ENCODE results near the gene NLRP2B.
"Not testable (repeated sequence)": the region's sequence is repeated elsewhere in the genome, so short reads cannot be mapped to it uniquely, and the experiment has no call there.

NLRP2B gene

DNA sequence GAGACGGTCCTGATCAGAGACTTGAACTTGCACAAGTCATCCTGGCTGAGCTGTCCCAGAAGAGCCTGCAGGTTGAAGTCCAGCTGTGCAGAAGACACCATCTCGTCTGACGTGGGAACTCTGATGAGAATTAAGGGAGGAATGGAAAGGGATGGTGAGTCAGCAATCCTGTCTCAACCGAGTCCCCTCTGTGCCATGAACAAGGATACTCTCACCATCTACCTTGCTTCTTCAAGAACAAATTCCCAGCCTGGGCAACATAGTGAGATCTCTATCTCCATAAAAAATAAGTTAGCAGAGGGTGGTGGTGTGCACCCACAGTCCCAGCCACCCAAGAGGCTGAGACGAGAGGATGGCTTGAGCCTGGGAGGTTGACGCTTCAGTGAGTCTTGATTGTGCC is at the start of gene NLRP2B:
NLRP2B (minus strand) TSS at position 101 of the 400 bp plus-strand sequence.
- no peak for DNase-seq

DNA sequence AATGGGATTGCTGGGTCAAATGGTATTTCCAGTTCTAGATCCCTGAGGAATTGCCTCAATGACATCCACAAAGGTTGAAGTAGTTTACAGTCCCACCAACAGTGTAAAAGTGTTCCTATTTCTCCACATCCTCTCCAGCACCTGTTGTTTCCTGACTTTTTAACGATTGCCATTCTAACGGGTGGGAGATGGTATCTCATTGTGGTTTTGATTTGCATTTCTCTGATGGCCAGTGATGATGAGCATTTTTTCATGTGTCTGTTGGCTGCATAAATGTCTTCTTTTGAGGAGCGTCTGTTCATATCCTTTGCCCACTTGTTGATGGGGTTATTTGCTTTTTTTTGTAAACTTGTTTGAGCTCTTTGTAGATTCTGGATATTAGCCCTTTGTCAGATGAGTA is 45.9 kb upstream of the NLRP2B start:
- not testable (repeated sequence) for DNase-seq

DNA sequence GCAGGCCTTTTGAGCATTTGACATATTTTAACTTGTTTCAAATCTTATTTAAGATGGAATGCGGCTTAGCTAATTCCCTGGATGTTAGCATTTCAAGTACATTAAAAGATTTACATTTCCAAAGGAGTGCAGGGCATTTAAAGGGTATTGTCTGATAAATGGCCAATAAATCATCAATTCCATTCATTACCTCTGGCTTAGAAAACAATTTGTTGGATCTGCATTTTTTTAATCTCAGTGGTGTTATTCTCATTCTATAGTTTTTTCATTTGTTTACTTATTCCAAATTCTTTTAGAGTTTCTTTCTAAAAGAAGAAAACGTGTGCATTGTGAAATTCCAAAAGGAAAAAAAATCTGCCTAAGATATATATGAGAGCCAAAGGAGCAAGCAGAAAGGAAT is 1.3 kb upstream of the NLRP2B start:
- DNase-seq = no peak

DNA sequence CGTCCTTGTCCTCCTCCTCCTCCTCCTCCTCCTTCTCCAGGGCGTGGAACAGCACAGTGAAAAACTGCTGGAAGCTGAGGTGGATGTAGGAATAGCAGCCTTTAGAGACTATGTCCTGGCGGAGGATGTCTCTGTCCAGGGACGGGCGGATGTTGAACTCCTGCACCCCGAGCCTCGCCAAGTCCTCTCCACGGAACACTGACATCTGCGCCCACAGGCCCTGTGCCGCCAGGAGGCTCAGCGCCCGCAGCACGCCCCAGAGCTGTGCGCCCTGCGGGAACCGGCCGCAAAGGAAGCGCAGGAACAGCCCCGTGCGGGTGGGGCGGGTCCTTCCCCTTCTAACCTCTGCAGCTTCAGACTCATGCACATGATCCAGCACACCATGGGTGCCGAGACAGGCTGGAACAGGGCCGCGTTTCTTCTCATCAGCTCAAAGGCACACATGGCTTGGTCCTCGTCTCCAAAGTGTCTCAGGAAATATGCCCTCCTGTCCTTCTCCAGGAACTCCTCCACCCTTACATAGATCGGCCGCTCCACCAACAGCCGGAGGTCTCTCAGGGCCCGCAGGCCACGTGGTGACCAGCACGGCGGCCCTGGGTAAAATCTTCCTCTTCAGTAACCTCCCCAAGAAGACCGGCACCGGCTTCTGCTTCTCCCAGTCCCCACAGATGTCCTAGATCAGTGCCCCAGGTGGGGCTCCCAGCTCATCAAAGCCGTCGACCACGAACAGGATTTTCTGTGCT is 1.2 kb downstream of the NLRP2B start:
- no peak for DNase-seq

DNA sequence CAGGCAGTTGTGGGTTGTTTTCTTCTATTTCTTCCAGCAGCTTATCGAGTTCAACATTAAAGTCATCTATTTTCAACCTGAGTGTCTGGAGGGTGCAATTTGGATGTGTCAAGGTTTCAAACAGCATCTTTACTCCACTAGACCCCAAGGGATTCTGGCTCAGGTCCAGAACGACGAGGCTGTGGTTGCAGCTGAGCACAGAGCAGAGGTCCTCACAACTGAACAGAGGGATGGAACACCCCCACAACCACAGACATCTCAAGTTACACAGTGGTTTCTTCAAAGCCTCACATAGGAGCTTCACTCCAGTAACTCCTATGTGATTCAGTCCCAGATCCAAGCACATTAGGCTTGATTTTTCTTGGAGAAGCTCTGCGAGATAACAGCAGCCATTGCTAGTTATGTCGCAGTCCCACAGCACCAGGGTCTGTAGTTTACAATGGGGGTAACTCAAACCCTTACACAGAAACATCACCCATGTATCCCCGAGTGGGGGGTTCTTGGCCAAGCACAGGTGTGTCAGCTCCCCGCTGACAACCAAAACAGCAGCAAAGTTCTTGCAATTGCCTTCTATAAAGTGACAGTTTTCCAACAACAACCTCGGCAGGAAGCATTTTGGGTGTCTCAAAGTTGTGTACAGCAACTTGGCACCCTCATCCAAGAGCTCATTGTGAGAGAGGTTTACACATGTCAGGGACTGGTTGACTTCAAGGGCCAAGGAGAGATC is 2.8 kb downstream of the NLRP2B start:
- DNase-seq = no peak

DNA sequence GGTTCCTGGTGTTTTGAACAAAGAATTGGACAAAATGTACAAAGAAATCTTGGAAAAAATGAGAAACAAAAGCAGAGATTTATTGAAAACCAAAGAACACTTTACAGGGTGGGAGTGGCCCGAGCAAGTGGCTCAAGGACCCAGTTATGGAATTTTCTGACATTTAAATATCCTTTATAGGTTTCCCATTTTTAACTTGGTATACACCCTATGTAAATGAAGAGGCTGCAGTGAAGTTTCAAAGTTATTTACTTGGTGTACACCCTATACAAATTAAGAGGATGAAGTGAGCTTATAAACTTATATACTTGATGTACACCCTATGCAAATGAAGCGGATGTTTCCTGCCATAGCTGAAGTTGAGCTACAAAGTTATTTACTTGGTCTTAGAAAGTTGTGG is 4.7 kb downstream of the NLRP2B start:
- no peak for DNase-seq

DNA sequence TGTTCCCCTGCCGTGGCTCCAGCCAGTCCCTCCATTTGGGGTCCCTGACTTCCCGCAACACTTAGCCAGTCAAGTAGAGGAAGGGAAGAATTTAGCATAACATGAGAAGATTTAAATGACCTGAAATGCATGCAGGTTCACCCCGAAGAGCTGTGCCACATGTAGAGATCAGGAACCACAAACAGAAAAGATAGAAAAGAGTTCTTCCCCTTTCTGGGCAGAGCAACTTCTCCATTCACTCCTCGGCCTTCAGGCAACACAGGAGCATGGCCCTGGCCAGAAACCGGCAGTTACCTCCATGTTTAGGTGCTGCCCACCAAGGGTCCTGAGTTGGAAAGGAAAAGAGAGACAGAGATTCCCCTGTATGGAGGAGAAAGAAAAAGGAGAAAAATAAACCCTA is 5.2 kb downstream of the NLRP2B start:
- DNase-seq = no peak

DNA sequence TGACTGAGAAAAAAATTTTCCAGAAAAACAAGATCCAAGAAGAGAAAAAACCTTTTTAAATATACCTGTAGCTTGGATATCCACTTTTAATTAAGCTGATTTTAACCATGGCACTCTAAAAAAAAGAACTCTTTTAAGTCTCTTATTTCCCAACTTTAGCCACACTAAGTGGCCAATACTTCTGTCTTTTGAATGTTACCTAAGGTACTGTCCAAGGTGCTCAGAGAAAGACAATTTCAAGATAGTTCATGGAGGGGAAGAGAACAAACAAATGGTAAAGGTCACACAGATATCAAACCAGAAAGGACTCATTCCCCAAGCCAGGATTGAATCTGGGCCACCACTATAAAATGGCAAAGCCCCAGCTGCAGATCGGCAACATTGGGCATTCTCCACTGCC is 10.1 kb downstream of the NLRP2B start:
- no peak for DNase-seq

DNA sequence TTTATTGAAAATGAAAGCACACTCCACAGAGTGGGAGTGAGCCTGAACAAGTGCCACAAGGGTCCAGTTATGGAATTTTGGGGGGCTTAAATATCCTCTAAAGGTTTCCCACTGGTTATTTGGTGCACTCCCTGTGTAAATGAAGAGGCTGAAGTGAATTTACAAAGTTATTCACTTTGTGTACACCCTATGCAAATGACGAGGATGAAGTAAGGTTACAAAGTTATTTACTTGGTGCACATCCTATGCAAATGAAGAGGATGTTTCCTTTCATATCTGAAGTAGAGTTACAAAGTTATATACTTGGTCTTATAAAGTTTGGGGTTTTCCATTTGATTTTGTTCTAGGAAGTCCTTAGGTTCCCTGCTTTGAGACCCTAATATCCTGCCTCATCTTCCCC is 13.1 kb downstream of the NLRP2B start:
- DNase-seq = no peak

DNA sequence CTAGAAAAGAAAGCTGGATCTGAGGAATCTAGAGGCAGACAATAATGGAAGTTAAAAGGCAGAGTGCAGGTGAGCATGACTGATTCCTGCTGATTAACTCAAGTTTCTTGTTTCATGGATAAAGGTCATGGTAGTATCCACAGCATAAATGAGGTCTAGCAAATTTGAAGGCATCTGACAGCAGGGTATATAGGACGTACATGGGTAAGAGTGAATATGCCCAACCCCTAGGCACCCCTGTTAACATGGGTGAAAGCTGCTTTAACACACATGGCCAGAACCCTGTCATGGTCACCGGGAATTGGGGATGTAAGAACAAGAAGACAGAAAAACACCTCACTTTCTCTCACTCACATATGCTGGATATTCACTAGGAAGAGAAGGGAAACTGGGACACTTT is 25.0 kb downstream of the NLRP2B start:
- DNase-seq = no peak

DNA sequence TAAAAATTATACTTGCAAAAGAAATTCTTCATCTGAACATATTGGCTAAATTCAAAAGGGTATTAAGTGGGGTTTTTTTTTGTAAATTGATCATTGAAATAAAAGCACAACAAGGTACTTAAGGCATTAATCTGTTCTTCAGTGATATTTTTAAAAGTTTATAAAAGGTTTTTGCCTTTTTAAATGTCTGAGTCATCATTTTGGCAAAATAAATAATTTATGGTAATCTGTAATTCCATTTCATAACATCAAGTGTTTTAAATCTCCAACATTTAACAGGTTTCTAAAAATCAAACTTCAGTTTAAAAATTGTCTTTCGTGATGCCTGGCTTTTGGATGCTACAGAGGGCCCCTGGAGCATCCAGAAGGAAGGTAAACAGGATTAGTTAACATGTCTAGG is 27.4 kb downstream of the NLRP2B start:
- no peak for DNase-seq

DNA sequence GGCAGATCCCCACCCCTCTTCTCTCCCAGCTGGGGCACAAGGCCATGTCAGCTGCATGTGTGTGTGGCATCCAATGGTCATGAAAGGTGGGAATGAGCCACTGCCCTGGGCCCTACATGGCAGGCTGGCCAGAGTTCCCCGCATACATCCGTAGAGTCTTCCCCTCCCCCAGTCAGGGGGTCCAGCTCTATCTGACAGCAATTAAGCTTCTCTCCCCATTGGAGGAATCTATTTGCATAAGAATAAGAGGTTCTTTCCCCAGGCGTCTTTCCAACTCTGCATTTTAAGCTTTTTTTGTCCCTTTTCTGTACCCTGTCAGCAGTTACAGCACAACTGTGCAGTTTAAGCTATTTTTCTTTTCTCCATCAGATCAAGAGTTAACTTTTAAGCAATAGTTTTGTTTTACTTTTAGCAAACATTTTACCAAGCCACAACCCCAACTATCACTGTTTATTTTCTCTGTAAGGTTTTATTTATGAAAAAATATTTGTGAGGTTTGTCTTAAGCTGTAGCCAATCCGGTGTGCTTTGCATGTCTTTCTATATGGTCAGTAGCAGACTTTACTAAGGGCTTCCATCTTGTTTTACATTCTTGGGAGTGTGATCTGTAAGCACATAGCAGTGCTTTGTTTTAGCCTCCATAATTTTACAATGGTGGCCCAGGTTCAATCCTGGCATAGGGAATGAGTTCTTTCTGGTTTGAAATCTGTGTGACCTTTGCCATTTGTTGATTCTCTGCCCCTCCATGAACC is 28.7 kb downstream of the NLRP2B start:
- no peak for DNase-seq

DNA sequence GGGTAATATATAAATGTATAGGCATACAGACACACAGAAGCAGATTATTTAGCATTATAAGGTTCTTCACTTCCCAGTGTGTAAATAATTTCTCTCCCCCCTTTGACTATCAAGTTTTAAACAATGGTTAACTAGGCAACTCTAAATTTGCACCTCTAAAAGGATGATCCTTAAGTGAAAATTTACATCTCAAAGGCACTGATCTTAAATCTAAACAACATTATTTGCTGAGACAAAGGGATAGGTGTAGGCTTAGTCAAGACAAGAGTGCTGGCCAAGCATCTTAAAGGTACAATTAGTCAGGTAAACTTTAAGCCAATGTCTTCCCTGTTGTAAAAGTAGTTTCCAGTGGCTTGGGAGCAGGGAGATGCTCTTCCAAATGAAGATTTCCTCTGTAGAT is 33.0 kb downstream of the NLRP2B start:
- no peak for DNase-seq

DNA sequence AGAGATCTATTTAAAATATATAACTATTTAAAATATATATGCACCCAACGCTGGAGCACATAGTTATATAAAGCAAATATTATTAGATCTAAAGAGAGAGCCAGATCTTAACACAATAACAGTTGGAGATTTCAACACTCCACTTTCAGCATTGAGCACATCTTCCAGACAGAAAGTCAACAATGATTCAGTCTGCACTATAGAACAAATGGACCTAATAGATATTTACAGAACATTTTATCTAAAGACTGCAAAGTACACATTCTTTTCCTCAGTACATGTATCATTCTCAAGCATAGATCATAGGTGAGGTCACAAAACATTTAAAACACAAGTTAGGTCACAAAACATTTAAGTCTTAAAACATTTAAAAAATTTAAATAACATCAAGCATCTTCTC is 36.4 kb downstream of the NLRP2B start:
- DNase-seq = no peak

DNA sequence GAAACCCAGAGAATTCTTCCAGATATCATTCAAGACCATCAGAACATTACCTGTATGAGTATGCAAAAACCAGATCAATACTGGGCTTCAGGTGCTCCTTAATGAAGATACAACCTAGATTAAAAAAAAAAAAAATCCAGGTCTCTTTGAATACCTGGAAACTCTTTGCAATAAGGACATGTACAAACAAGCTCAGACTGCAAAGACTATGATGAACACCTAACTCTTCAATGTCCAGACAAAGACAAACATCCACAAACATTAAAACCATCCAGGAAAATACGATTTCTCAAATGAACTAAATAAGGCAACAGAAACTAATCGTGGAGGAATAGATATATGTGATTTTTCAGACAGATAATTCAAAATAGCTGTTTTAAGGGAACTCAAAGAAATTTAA is 38.7 kb downstream of the NLRP2B start:
- no peak for DNase-seq

DNA sequence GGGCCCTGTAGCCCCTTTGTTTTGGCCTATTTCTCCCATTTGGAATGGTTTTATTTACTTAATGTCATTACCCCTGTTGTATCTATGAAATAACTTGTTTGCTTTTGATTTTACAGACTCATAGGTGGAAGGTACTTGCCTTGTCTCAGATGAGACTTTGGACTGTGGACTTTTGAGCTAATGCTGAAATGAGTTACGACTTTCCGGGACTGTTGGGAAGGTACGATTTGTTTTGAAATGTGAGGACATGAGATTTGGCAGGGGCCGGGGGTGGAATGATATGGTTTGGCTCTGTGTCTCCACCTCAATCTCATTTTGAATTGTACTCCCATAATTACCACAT is 39.4 kb downstream of the NLRP2B start:
- no peak for DNase-seq

DNA sequence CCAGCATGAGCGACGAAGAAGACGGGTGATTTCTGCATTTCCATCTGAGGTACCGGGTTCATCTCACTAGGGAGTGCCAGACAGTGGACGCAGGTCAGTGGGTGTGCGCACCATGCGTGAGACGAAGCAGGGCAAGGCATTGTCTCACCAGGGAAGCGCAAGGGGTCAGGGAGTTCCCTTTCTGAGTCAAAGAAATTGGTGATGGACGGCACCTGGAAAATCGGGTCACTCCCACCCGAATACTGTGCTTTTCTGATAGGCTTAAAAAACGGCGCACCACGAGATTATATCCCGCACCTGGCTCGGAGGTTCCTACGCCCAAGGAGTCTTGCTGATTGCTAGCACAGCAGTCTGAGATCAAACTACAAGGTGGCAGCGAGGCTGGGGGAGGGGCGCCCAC is 50.6 kb downstream of the NLRP2B start:
- DNase-seq = not testable (repeated sequence)

All from NCI-H1930 (cell line).